ENCODE data around the gene ERRFI1. TPM values are rescaled to one million over a fixed set of nuclear protein-coding genes. Genes with fewer than 3 reads are reported as not detected.

Gene ERRFI1
- total RNA-seq, 1 donor from 2014 or later = 0.86 TPM

DNA sequence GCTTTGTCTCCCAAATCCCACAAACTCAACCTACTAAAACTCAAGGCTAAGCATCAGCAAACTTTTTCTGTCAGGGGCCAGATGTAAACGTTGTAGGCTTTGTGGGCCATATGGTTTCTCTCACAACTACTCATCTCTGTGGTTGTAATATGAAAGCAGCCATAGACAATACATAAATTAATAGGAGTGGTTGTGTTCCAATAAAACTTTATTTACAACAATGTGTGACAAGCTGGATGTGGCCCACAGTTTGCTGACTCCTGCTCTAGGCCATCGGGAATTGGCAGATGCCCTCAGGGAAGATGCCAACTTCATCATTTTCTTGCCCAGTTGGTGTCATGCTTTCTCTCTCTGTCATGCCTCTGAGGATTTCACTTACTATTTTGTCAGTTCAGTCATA lies 17.5 kb upstream of the ERRFI1 start:
- intact Hi-C loops (cut with micrococcal nuclease) = no loop called here

DNA sequence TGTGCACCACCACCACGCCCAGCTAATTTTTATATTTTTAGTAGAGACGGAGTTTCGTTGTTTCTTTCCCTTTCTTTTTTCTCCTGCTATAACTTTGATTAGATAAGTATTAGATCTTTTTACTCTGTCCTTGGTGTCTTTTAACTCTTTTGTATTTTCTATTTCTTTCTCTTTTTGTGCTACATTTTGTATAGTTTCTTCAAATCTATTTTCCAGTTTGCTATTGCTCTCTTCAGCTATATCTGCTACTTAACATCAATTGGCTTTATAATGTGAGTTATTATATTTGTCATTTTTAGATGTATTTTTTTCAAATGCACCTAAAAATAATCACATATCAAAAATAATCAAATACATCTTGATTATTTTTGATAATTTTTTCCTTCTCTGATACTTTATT lies 16.0 kb upstream of the ERRFI1 start:
- intact Hi-C loops (cut with micrococcal nuclease) = no loop called here

DNA sequence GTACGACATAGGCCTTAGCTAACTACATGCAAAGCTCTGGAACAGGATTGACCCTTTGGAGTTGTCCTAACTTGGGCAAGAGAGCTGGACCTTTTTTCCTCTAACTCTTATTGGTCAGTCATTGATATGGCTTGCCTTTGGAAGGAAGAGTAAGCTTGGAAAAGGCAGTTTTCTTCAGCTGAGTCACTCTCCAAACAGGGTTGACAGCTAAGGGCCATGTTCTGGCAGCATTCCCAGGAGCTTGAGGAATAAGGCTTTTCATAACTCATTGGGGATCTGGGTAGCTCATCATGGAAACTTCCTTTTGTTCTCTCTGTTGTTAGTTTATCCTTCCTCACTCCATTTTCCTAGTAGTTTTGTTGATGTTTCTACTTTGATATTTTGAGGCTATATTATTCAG lies 14.5 kb upstream of the ERRFI1 start:
- intact Hi-C loops (cut with micrococcal nuclease) = no loop called here

DNA sequence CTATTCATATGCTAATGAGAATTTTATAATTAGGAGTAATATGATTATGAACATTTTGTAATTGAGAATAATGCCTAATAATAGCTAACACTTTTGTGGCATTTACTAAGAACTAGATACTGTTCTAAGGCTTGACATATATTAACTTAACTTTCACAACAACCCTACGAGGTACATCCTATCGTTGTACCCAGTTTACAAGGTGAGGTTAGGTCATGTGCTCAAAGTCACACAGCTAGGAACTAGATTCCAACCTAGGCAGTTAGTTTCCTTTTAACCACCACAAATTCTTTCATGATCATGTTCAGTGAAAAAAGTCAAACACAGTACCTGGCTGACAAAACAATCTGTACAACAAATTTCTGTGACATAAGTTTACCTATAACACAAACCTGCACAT lies 13.0 kb upstream of the ERRFI1 start:
- intact Hi-C loops (cut with micrococcal nuclease) = no loop called here

DNA sequence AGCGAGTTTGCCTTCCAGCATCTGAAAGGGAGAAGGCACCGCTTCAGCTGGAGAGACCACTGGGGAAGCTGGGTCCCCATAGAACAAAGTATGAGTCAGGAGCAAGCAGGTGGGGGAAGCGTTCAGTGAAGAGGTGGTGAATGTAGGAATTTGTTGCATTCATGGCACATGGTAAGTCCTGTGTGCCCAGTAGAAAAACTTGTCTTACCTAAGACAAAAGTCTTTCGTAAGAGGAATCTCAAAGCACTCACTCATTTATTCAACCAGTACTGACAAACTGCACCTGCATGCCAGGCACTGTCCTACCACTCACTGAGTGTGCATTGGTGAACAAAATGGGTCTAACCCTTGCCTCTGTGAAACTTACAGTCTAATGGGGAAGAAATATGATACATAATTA lies 9.2 kb upstream of the ERRFI1 start:
- intact Hi-C loops (cut with micrococcal nuclease) = no loop called here

DNA sequence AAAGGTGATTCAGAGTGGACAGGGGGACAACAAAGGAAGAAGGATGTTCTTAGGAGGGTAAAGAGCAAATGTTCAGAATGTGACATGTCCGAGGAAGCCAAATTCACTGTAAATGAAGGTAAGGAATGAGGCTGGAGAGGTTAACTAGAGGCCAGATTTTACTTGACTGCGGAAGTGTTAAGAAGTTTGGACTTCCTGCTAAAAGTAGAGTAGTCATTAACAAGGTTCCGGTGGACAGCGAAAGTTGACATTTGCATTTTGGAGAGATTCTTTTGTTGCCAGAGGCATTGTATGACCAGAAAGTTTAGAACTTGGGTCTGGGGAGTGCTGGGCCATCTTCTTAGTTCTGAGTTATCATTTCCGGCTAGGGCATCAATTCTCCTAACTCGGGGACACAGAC lies 7.2 kb upstream of the ERRFI1 start:
- intact Hi-C loops (cut with micrococcal nuclease) = no loop called here

DNA sequence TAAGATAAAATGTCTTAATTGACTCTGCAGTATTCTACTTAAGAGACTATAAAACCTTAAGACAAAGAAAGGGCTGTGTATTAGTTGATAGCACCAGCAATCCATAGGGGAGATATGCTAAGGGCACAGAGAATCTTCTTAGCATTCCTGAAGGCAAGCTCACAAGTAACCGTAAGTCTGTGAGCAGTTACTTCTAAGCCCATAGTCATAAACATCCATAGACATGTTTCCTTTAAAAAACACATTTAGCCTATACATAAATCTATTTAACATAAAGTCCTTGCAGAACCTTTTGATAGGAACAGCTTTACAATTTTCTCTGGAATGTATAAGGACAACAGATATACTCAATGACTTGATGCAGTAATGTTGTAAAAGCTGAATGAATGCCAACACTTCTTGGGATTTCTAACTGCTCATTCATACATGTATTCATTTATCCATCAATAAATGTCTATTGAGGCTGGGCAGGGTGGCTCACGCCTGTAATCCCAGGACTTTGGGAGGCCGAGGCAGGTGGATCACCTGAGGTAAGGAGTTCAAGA lies 6.3 kb upstream of the ERRFI1 start:
- intact Hi-C loops (cut with micrococcal nuclease) = no loop called here

DNA sequence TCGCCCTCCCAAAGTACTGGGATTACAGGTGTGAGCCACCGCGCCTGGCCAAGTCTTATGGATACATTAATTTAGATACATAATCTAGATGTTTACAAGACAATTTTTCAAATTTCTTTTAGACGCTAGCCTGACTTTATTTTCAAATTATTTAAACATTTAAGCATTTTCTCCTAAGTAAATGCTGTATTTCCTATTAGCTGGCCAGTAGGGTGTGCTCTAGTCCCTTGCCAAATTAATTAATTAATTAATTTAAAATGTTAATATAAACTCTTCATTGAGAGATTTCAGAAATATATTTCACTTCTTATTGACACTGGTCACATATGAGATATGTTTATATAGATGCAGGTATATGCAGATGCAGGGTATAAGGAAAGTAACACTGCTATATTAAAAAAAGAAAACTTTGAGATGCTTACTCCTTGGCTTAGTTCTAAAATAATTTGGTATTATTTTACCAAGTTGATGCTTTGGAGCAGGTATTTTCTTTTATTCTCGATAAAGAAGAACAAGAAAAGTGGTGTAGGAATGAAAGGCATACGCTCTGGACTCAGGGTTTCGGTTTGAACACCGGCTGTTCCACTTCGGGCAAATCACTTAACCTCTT lies 5.2 kb upstream of the ERRFI1 start:
- intact Hi-C loops (cut with micrococcal nuclease) = loop anchor here (1.0 kb wide), 1 partner anchor 318 kb away; no protein-coding TSS in a partner anchor

DNA sequence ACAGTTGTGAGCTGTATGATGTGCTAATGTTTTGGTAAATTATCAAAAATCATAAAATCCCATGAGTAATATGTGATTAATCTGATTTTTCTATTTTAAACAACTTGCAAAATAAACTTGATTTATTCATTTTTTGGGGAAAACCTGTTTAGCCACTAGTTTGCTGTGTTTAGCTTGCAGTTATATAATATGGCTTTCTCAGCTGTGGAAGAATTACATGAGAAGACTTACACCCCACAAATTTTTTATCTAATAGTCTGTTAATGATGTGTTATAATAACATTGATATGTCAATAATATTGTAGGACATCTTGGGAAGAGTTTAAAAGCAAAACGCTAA lies 2.4 kb upstream of the ERRFI1 start:
- intact Hi-C loops (cut with micrococcal nuclease) = no loop called here

DNA sequence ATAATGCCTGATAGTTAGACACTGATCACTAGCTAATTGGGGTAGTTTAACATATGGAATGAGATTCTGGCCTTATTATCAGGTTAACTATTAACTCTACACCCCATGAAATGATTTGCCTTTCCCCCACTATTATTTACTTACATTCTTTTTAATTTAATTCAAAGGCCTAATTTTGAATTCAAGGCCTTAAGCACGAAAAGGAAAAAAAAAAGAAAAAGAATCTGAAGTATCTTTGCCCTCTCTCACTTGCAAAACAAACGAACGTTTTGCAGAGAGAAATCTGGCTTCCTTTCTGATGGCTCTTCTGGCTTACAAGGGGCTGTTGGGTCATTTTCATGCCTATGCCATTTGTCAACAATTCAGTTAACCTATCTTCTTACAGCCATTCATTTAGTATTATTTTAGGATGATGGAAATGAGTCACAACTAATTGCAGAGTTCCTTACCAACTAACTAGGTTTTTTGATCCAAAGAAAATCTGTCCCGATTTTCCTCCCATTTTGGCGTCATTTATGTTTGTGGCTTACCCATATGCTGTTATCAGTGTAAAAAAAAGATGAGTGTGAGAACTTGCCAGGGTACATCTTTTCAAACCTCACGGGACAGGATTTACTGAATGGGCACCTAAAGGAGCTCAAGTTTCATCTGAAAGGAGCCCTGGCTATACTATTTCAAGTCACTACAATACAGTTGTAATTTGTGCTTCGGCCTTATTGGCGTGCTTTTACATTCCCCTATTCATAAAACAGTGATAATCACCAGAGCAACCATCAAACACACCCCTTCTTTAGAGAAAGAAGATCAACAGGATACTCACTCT lies 1.9 kb upstream of the ERRFI1 start:
- intact Hi-C loops (cut with micrococcal nuclease) = no loop called here

DNA sequence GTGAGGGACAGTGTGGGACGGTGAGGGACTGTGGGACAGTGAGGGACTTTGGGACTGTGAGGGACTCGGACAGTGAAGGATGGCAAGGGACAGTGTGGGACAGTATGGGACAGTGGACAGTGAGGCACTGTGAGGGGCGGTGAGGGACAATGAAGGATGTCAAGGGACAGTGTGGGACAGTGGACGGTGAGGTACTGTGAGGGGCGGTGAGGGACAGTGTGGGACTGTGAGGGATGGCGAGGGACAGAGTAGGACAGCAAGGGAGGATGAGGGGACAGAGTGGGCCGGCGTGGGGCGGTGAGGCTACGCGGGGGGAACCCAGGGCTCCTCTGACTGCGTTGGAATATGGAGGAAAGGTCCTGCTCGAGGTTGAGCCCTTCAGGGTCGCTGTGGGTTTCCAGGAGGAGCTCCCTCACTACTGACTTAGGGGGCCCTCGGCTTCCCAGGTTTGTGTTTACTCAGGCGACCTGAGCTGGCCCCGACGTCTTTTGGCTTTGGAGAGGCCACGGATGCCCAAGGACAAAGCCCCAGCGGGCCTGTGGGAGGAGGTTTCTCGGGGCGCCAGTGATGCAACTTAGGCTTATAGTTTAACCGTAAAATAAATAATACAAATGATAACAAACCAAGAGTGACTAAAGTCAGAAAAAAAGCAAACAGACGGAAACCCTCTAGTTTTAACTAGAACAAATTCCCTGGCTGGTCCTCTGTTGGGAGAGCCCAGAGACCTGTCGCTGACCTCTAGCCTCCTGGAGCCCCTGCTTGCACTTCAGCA lies 1.1 kb upstream of the ERRFI1 start:
- intact Hi-C loops (cut with micrococcal nuclease) = loop anchor here (1.0 kb wide), 1 partner anchor 291 kb away; the partner anchor contains the start of gene SLC45A1

DNA sequence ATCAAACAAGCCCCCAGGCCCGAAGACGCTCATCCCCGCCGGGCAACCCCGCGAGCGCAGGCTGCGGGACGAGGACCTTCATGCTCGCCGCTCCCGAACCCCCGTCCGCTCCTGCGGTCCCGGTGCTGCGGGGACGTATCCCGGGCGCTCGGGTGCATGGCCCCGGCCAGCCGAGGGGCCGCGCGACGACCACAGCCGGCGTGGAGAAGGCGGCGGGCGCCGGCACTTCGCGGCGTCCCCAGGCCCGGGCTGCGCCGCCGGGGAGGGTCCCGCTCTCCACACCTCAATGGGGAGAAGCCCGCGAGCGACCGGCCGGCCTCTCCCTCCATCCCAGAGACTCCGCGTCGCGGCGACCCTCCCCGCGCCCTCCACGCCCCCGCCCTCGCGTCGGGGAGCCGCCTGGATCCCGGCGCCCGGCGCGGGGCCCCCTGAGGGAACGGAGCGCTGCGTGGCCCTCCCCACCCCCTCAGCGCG lies 401 bp downstream of the ERRFI1 start:
- intact Hi-C loops (cut with micrococcal nuclease) = loop anchor here (1.0 kb wide), 1 partner anchor 293 kb away; the partner anchor contains the start of gene SLC45A1

DNA sequence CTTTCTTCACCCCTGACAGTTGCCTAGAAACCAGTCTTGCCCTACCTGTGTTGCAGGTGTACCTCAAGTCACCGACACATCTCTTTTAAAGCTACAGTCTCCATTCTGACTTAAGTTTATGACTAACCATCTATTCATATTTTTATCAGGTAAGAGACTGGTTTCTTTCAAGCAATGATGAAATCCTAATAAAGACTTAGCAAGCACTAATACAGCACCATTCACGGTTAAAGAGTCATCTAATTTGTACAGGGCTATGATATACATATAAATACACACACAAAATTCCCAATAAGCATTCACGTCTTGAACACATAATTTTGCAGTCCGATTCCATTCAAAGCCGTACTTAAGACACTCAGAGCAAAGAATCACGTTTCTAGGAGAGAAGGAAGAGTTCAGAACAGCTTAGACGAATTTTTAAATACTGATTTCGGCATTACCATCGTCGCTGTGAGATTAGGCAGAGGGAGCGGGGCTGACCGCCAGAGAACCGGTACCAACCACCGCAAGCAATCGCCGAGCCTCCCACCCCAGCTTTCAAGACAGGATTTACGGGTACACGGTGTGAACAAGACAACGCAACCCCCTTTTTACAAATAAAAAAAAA lies 943 bp downstream of the ERRFI1 start:
- intact Hi-C loops (cut with micrococcal nuclease) = no loop called here

DNA sequence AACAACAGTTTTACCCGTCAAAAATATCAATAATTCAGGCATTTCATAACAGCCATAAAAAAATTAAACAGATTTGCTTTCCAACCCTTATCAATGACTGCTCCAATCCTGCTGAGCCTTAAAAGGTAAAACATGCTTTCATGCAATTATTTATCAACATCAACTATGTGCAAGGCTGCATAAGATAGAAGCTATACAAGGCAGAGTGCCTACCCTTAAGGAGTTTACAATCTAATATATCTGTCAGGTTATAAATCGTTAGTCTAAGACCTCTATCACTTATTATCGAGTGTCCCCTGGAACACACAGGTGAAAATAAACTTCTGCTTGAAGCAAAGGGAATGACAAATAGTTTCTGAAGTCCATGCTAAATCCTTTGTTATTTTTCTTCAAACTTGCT lies 1.8 kb downstream of the ERRFI1 start:
- intact Hi-C loops (cut with micrococcal nuclease) = no loop called here

DNA sequence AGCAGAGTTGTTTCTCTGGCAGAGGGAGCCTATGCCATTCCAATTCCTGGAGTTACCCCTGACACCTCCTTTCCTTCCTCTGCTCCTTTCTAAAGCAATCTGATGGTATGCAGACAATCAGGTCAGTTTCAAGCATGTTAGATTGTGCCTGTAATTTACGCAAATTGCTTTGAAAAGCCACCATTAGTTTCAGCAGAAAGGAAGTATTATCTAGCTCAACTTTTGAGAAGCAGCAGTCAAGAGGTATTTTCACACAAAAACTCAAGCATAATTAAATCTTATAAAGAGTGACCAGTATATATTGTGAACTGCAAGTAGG lies 2.2 kb downstream of the ERRFI1 start:
- intact Hi-C loops (cut with micrococcal nuclease) = no loop called here

DNA sequence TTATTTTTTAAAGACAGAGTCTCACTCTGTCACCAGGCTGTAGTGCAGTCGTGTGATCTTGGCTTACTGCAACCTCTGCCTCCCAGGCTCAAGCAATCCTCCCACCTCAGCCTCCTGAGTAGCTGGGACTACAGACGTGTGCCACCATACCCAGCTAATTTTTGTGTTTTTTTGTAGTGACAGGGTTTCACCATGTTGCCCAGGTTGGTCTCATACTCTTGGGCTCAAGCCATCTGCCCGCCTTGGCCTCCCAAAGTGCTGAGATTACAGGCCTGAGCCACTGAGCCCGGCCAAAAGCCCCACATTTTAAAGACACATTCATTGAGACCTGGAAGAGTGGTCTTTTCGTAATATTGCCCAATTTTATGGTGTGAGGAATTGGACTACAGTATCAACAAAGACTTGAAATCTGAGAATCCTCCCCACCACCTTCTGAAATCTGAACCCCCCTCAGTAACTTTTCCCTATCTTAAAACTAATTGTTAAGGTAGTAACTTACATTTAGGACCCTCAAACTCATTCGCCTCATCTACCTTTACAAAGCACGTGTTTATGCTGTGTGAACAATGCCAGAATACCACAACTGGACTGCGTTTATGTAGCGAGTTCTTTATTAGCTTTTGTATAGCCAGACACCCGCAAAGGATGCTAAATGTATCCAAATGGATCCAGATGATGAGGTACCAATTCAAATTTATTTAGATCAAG lies 2.7 kb downstream of the ERRFI1 start:
- intact Hi-C loops (cut with micrococcal nuclease) = no loop called here

DNA sequence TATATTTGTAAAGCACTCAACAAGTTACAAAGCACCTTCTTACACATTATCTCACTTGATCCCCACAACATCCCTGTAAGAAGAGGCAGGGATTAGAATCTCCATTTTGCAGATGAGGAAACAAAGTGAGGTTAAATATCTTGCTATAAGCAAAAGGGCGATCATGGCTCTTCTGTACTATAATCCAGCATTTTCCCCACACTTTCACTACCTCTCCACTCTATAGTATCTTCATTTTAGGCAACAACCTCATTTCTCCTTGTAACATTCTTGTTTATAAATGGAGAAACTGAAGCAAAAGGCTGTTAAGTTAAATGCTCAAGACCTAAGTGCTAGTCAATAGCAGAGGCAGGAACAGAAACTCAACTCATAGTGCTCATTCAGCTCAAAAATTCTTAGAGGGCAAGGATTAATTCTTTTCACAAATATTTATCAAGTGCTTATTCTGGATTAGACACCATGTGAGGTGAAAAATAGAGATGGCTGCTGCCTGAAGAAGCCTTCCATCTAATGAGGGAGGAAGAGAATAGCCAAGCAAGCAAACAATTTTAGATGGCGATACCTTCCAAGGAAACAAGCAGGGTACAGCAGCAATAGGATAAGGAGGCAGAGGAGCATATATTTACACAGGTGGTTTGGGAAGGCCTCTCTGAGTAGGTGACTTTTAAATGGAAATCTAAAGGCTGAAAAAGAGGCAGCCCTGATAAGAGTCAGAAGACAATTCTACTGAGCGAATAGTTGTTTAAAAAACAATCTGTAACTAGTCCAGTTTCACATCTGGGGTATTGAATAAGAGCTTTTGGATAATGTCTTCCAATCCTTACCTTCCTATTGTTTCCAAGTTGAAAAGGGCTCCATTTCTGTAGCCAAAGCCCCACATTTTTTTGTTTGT lies 3.5 kb downstream of the ERRFI1 start:
- intact Hi-C loops (cut with micrococcal nuclease) = no loop called here

DNA sequence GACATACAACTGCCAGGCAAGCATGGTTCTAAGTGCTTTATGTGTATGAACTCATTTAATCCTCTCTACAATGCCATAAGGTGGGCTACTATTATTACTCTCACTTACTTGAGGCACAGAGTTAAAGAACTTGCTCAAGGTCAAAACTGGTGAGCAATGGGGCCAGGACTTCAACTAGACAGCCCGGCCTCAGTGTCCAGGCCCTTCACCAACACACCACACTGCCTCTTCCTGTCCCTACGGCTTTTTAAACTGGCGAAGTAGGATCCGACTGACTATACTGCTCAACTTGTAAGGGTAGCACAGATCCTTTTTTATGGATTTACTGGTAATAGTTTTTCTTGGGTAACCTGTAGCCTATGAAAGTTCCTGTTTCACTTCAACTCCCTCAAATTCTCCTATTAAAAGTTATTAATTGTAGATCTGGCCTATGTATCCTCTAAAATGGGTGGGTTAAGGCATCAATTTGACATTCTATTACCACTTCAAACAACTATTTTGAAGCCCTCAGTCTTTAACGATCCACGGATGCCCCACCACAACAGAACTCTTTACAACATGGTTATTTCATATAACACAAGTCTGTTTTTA lies 4.3 kb downstream of the ERRFI1 start:
- intact Hi-C loops (cut with micrococcal nuclease) = no loop called here

DNA sequence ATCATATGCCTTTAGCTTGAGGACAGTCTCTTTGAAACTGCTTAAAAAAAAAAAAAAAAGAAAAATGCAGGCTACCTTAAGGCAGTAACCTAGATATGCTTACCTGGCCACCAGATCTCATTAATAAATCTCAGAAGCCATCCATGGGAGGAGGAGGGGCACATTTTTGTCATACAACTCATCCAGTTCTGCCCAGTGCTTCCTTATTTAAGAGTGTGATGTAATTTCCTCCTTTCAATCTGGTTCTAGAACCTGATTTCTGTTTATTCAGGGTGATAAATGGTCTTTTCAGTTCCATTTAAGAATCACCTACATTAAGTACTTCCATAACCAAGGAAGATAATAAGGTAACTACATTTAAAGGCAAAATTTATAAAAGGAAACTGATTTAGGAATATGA lies 6.1 kb downstream of the ERRFI1 start:
- intact Hi-C loops (cut with micrococcal nuclease) = no loop called here

DNA sequence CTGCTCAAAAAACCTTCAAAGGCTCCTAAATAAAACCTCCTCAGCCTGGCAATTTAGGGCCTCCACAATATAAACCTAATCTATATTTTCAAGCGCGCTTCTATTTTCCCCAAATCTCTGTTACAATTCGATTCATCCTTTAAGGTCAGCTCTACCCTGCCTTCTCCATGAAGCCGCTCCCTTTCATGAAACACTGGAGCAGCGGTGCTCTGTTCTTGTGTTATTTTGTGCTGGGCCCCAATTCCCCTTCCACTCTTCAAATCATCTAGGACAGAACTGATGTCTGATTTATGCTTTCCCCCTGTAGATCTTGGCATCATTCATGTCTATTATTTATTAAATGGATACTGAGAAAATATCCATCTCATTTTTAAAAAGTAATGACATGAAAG lies 6.9 kb downstream of the ERRFI1 start:
- intact Hi-C loops (cut with micrococcal nuclease) = no loop called here
